H1 (cell line): ENCODE measurements around the gene ARV1. TPM values are rescaled to one million over a fixed set of nuclear protein-coding genes. Genes with fewer than 3 reads are reported as not detected.

Experiments used
- BRCA1 ChIP-seq: IDR thresholded peaks from 2 replicates; pipeline ENCODE4 v1.6.1; 2012; ENCODE audit warnings: low read depth, low read length, improper control_type of control experiment
- CEBPB ChIP-seq: IDR thresholded peaks from 2 replicates; pipeline ENCODE4 v1.6.1; 2012; ENCODE audit warnings: low read depth, low read length
- CHD7 ChIP-seq: fragments of 300-600 bp; sonication (generic); IDR thresholded peaks from 2 replicates; pipeline ENCODE4 v1.7.1; 2012; ENCODE audit warnings: low read length, moderate library complexity, mild to moderate bottlenecking, inconsistent platforms; ENCODE audit not compliant: insufficient replicate concordance
- E2F6 ChIP-seq: IDR thresholded peaks from 2 replicates; pipeline ENCODE4 v1.6.1; 2012; ENCODE audit warnings: inconsistent platforms
- EP300 ChIP-seq, 2 experiments: IDR thresholded peaks; 1 replicate in 1 of 2; 2 replicates in 1 of 2; pipeline ENCODE4 v1.6.1; 2011 to 2012; ENCODE audit warnings: low read depth in 2 of 2, low read length in 2 of 2, mild to moderate bottlenecking in 2 of 2, borderline replicate concordance in 1 of 2, inconsistent platforms in 1 of 2, moderate library complexity in 1 of 2
- GTF2F1 ChIP-seq: IDR thresholded peaks from 2 replicates; pipeline ENCODE4 v1.6.1; 2012; ENCODE audit warnings: low read depth, low read length, improper control_type of control experiment, borderline replicate concordance
- HDAC6 ChIP-seq: IDR thresholded peaks from one replicate; pipeline ENCODE4 v1.7.1; 2012; ENCODE audit warnings: low read depth, mild to moderate bottlenecking, inconsistent platforms, low read length, moderate library complexity
- KDM1A ChIP-seq: fragments of 200-600, 300-600 bp; sonication (generic); IDR thresholded peaks from 2 replicates; pipeline ENCODE4 v1.7.1; 2016; ENCODE audit warnings: mild to moderate bottlenecking, low read length, borderline replicate concordance
- POLR2AphosphoS5 ChIP-seq: IDR thresholded peaks from 2 replicates; pipeline ENCODE4 v1.6.1; 2011; ENCODE audit warnings: low read depth, low read length
- RBBP5 ChIP-seq: IDR thresholded peaks from 2 replicates; pipeline ENCODE4 v1.7.1; 2012; ENCODE audit warnings: low read depth, mild to moderate bottlenecking, inconsistent platforms, low read length, moderate library complexity, borderline replicate concordance
- SIX5 ChIP-seq: IDR thresholded peaks from 2 replicates; pipeline ENCODE4 v1.6.1; 2011; ENCODE audit warnings: mild to moderate bottlenecking, low read depth, low read length
- YY1 ChIP-seq: IDR thresholded peaks from 2 replicates; pipeline ENCODE4 v1.6.1; 2011; ENCODE audit warnings: low read depth, mild to moderate bottlenecking, low read length
- polyA plus RNA-seq, 7 experiments: library from polyadenylated mRNA; depleted of rRNA in 3 of 7; stranded (reverse) in 5 of 7; unstranded in 2 of 7; fragments of >200 nt in 5 of 7; fragments of 200-250 nt in 2 of 7; gene quantifications; 1 replicate in 5 of 7; 2 replicates in 1 of 7; 4 replicates in 1 of 7; pipeline versions ENCODE4 v1.2.1 to v1.2.3, GENCODE V29; 2011 to 2013; ENCODE audit warnings: missing spikeins in 2 of 7, mixed read lengths in 2 of 7
- total RNA-seq: library from RNA; stranded (reverse); fragmentation: NEBNext Ultra II Directional; extraction: Animal tissue kit (Norgen Biotek cat#: 25700); gene quantifications from 2 replicates; pipeline ENCODE4 v1.2.1, GENCODE V29; 2021

The ARV1 gene
- total and polyA plus RNA-seq, 2 of the 8 experiments (the other 6 are each of a cell fraction or from before 2014, with no cell fraction given), result 13.1 to 13.4 TPM

GRCh38 chr1:231011360-231011759 lies 32.5 kb downstream of the ARV1 start (continued):
- TF ChIP-seq CHD7 (no peak), CEBPB (no peak), GTF2F1 (no peak), YY1 (no peak), BRCA1 (no peak), POLR2AphosphoS5 (no peak), EP300 (IDR thresholded peaks at IDR 0.05; ENCODE audit: borderline replicate concordance in 1 of 2, low read depth in 2 of 2, low read length in 2 of 2) (no peak), KDM1A (no peak), RBBP5 (no peak), SIX5 (no peak), HDAC6 (no peak), E2F6 (no peak)
